ENCODE data around the gene PET100.

PET100 gene

GRCh38 chr19:7654401-7654800, 24.8 kb downstream of the PET100 start:
- no peak for DNase-seq

- peak; percentile 46 for DNase-seq
Measured at GRCh38 chr19:7655581-7655980, 26.0 kb downstream of the PET100 start.

GRCh38 chr19:7657131-7657751, 27.6 kb downstream of the PET100 start:
- peak; percentile 72 for DNase-seq

GRCh38 chr19:7658219-7658686, 28.7 kb downstream of the PET100 start:
- DNase-seq, result peak; percentile 42

GRCh38 chr19:7661744-7662538, 32.3 kb downstream of the PET100 start:
- no peak for DNase-seq

GRCh38 chr19:7662657-7663056, 33.1 kb downstream of the PET100 start:
- DNase-seq, result no peak

- no peak for DNase-seq
Measured at GRCh38 chr19:7663706-7664105, 34.1 kb downstream of the PET100 start.

GRCh38 chr19:7665076-7665475, 35.5 kb downstream of the PET100 start:
- no peak for DNase-seq

GRCh38 chr19:7668842-7669241, 39.2 kb downstream of the PET100 start, which contains the start of gene RETN:
RETN (plus strand) TSS chr19:7669049; CDS start chr19:7669327, 278 bp downstream.
- no peak for DNase-seq

- no peak for DNase-seq
Measured at GRCh38 chr19:7669641-7670040, 40.0 kb downstream of the PET100 start.

GRCh38 chr19:7670150-7670783, 40.7 kb downstream of the PET100 start:
- peak; percentile 58 for DNase-seq

GRCh38 chr19:7670790-7671189, 41.2 kb downstream of the PET100 start:
- no peak for DNase-seq

- no peak for DNase-seq
Measured at GRCh38 chr19:7672522-7672921, 42.9 kb downstream of the PET100 start.

- peak; percentile 92 for DNase-seq
Measured at GRCh38 chr19:7674010-7675005, 44.7 kb downstream of the PET100 start.

GRCh38 chr19:7676376-7676775, 46.8 kb downstream of the PET100 start:
- peak; percentile 73 for DNase-seq

- peak; percentile 59 for DNase-seq
Measured at GRCh38 chr19:7676854-7677253, 47.3 kb downstream of the PET100 start, which contains the start of gene MCEMP1. MCEMP1 (plus strand) TSS chr19:7677090; CDS start chr19:7677121, 31 bp downstream.

- DNase-seq, result no peak
Measured at GRCh38 chr19:7677669-7678311, 48.2 kb downstream of the PET100 start.

- peak; percentile 85 for DNase-seq
Measured at GRCh38 chr19:7678971-7679751, 49.6 kb downstream of the PET100 start.

GRCh38 chr19:7679771-7680605, 50.4 kb downstream of the PET100 start:
- DNase-seq, result no peak
